ENCODE data around the gene MFSD11. TPM values are rescaled to one million over a fixed set of nuclear protein-coding genes. Genes with fewer than 3 reads are reported as not detected.

The MFSD11 gene
- total and polyA plus RNA-seq, 2 of the 8 experiments (the other 6 are each of a cell fraction or from before 2014, with no cell fraction given): 17.7 to 19.8 TPM

GRCh38 chr17:76772842-76773525 is 35.1 kb downstream of the MFSD11 start:
- Histone ChIP-seq H3K27me3 (replicated peaks in 1 of 4; ENCODE audit: control insufficient read depth in 3 of 4, extremely low read depth in 1 of 4, insufficient read depth in 3 of 4, low read length in 3 of 4) (no peaks in the 10 kb centered on the region), H3K9ac (replicated peaks in 1 of 4; ENCODE audit: extremely low read depth in 1 of 4, low read depth in 3 of 4, low read length in 3 of 4) (no peak overlapping the region), H4K20me1 (replicated peaks in 1 of 2; ENCODE audit: control insufficient read depth in 1 of 2, insufficient read depth in 2 of 2, low read length in 2 of 2) (peaks cover 0 to 2% of the 10 kb centered on the region in 2 experiments), H3K27ac (ENCODE audit: low read depth, low read length) (no peak overlapping the region), H3K56ac (replicated peaks; ENCODE audit: insufficient read length, low read depth, low read length) (no peak overlapping the region), H3K18ac (ENCODE audit: extremely low read depth, low read length) (no peak overlapping the region), H4K91ac (replicated peaks; ENCODE audit: insufficient read length, low read length) (no peak overlapping the region), H3K9me3 (ENCODE audit: insufficient read depth in 2 of 2, low read depth in 1 of 2, low read length in 1 of 2) (no peaks in the 10 kb centered on the region), H2BK15ac (ENCODE audit: low read length) (no peak overlapping the region), H2BK20ac (ENCODE audit: low read length) (no peak overlapping the region), H3K79me2 (ENCODE audit: control insufficient read depth in 1 of 2, insufficient read depth in 2 of 2, low read length in 2 of 2) (no peaks in the 10 kb centered on the region), H2BK5ac (ENCODE audit: low read depth, low read length) (no peak overlapping the region), H3K14ac (ENCODE audit: insufficient read length) (no peak overlapping the region), H2BK120ac (replicated peaks; ENCODE audit: low read depth, low read length) (no peak overlapping the region), H3K23me2 (ENCODE audit: low read depth, low read length) (no peaks in the 10 kb centered on the region), H4K5ac (ENCODE audit: insufficient read length, low read depth, low read length) (no peak overlapping the region), H2AFZ (ENCODE audit: low read length) (no peak overlapping the region), H3K4ac (replicated peaks; ENCODE audit: insufficient read length, low read depth, low read length) (no peak overlapping the region), H3K4me1 (replicated peaks in 1 of 4; ENCODE audit: control insufficient read depth in 3 of 4, insufficient read depth in 4 of 4, low read length in 3 of 4) (no peaks in the 10 kb centered on the region), H2AK5ac (ENCODE audit: low read depth, low read length) (no peak overlapping the region), H3K4me2 (ENCODE audit: insufficient read depth in 1 of 2, low read depth in 2 of 2, low read length in 2 of 2) (no peak overlapping the region), H3K79me1 (ENCODE audit: low read depth, low read length) (no peaks in the 10 kb centered on the region), H3K23ac (ENCODE audit: insufficient read length) (no peak overlapping the region), H3K36me3 (ENCODE audit: control insufficient read depth in 2 of 4, insufficient read depth in 4 of 4, low read length in 3 of 4) (peaks cover 0 to 23% (median 4%) of the 10 kb centered on the region in 4 experiments; a peak in 5 of 8 replicates), H3K4me3 (ENCODE audit: extremely low read depth in 1 of 4, insufficient read depth in 2 of 4, low read depth in 3 of 4, low read length in 4 of 4) (no peak overlapping the region), H2BK12ac (ENCODE audit: low read depth, low read length) (no peak overlapping the region), H4K8ac (ENCODE audit: extremely low read depth, insufficient read depth, low read length) (no peak overlapping the region)
- ChIA-PET POLR2A (ENCODE audit: partially characterized antibody) (interaction anchor here (0.9 to 1.1 kb wide), 2 partner anchors 36 to 45 kb away, joined by 3 to 5 read pairs; no protein-coding TSS in a partner anchor), CTCF (ENCODE audit: partially characterized antibody) (interaction anchor here (0.6 to 1.0 kb wide), 4 partner anchors 48 to 292 kb away, joined by 3 to 4 read pairs (median 3); no protein-coding TSS in a partner anchor)
- FAIRE-seq (no peak), DNase-seq (ENCODE audit: low read depth in 1 of 2, low spot score in 2 of 2) (no peak)
- 81% methylated on average over 6 of the region's 6 CpGs; no CpG with 5 or more reads in 1 of the 2 experiments for WGBS, 2 experiments (ENCODE audit: extremely low coverage in 1 of 2, insufficient coverage in 1 of 2, insufficient read length in 1 of 2, insufficient replicate concordance in 2 of 2, low coverage in 1 of 2, low lambda C conversion rate in 2 of 2, missing lambda C conversion rate in 1 of 2)
- TF ChIP-seq RAD21 (IDR thresholded peaks at IDR 0.05 in 1 of 2, conservative IDR thresholded peaks at IDR 0.05 in 1 of 2; ENCODE audit: low read depth in 2 of 2, low read length in 2 of 2): no peak
- no peak for TF ChIP-seq PHF8 (conservative IDR thresholded peaks at IDR 0.05; ENCODE audit: low read depth, low read length)
- TF ChIP-seq TAF7 (optimal IDR thresholded peaks at IDR 0.05; ENCODE audit: borderline replicate concordance, low read depth, low read length): no peak
- TF ChIP-seq KDM5A (IDR thresholded peaks at IDR 0.05; ENCODE audit: low read length): no peak
- TF ChIP-seq CEBPB (IDR thresholded peaks at IDR 0.05; ENCODE audit: low read depth, low read length): no peak
